H1 (cell line): ENCODE data around the gene ZNF516. TPM values are rescaled to one million over a fixed set of nuclear protein-coding genes. Genes with fewer than 3 reads are reported as not detected.

Source experiments
- CTCF ChIA-PET: fragments of 300-600 bp; sonication (Branson Sonifier 250); formaldehyde crosslinking; loops from one replicate; lab custom pipeline; 2021; ENCODE audit not compliant: partially characterized antibody; lab: Charles Lee
- POLR2A ChIA-PET: fragments of 300-600 bp; sonication (Branson Sonifier 250); formaldehyde crosslinking; loops from one replicate; lab custom pipeline; 2021; ENCODE audit warnings: inconsistent platforms; ENCODE audit not compliant: partially characterized antibody; lab: Charles Lee
- DNase-seq, 2 experiments: peaks; one replicate each; pipeline versions ENCODE4 v3.0.0 to v3.0.0-alpha.2; 2010 to 2022; ENCODE audit warnings: low spot score in 2 of 2, low read depth in 1 of 2, mixed read lengths in 1 of 2
- FAIRE-seq: peaks from 2 replicates; lab custom pipeline; 2011; peaks lifted over from hg19 to GRCh38; lab: Jason Lieb, UNC
- H2AFZ ChIP-seq: 2 replicates; pipeline ENCODE4 v1.8.1; 2012; ENCODE audit warnings: low read length, inconsistent platforms
- H2AK5ac ChIP-seq: 2 replicates; pipeline ENCODE4 v1.6.1; 2013; ENCODE audit warnings: low read depth, low read length
- H2BK120ac ChIP-seq: replicated peaks from 2 replicates; pipeline ENCODE3; 2013; ENCODE audit warnings: low read depth, low read length, inconsistent platforms
- H2BK12ac ChIP-seq: 2 replicates; pipeline ENCODE4 v1.6.1; 2013; ENCODE audit warnings: low read depth, low read length
- H2BK15ac ChIP-seq: 2 replicates; pipeline ENCODE4 v1.6.1; 2013; ENCODE audit warnings: low read length
- H2BK20ac ChIP-seq: 2 replicates; pipeline ENCODE4 v1.6.1; 2013; ENCODE audit warnings: low read length
- H2BK5ac ChIP-seq: 2 replicates; pipeline ENCODE4 v1.6.1; 2013; ENCODE audit warnings: low read depth, low read length
- H3K14ac ChIP-seq: 2 replicates; pipeline ENCODE4 v1.6.1; 2013; ENCODE audit warnings: inconsistent platforms; ENCODE audit not compliant: insufficient read length
- H3K18ac ChIP-seq: 2 replicates; pipeline ENCODE4 v1.6.1; 2013; ENCODE audit warnings: low read length; ENCODE audit errors: extremely low read depth
- H3K23ac ChIP-seq: 2 replicates; pipeline ENCODE4 v1.6.1; 2013; ENCODE audit warnings: inconsistent platforms; ENCODE audit not compliant: insufficient read length
- H3K23me2 ChIP-seq: 2 replicates; pipeline ENCODE4 v1.6.1; 2013; ENCODE audit warnings: low read depth, low read length
- H3K27ac ChIP-seq: 2 replicates; pipeline ENCODE4 v1.6.1; 2011; ENCODE audit warnings: low read depth, low read length, inconsistent platforms
- H3K27me3 ChIP-seq, 4 experiments: replicated peaks in 1 of 4; 1 replicate in 1 of 4; 2 replicates in 3 of 4; pipeline versions ENCODE4 v1.6.1 to v1.8.1; 2011 to 2013; ENCODE audit warnings: low read length in 3 of 4, mild to moderate bottlenecking in 3 of 4, inconsistent platforms in 2 of 4, mixed read lengths in 2 of 4, moderate library complexity in 1 of 4; ENCODE audit not compliant: control insufficient read depth in 3 of 4, insufficient read depth in 3 of 4; ENCODE audit errors: extremely low read depth in 1 of 4
- H3K36me3 ChIP-seq, 4 experiments: 2 replicates each; pipeline versions ENCODE4 v1.6.1 to v1.8.1; 2011 to 2013; ENCODE audit warnings: mild to moderate bottlenecking in 4 of 4, low read length in 3 of 4, moderate library complexity in 2 of 4, control low read depth in 1 of 4, inconsistent platforms in 1 of 4; ENCODE audit not compliant: insufficient read depth in 4 of 4, control insufficient read depth in 2 of 4
- H3K4ac ChIP-seq: replicated peaks from 2 replicates; pipeline ENCODE3; 2013; ENCODE audit warnings: low read length, low read depth, mixed read lengths, inconsistent platforms; ENCODE audit not compliant: insufficient read length
- H3K4me1 ChIP-seq, 4 experiments: replicated peaks in 1 of 4; 1 replicate in 1 of 4; 2 replicates in 3 of 4; pipeline versions ENCODE4 v1.6.1 to v1.8.1; 2011 to 2013; ENCODE audit warnings: low read length in 3 of 4, inconsistent platforms in 2 of 4, mixed read lengths in 1 of 4; ENCODE audit not compliant: insufficient read depth in 4 of 4, control insufficient read depth in 3 of 4
- H3K4me2 ChIP-seq, 2 experiments: 2 replicates each; pipeline versions ENCODE4 v1.6.1 to v1.8.1; 2011 to 2013; ENCODE audit warnings: low read depth in 2 of 2, low read length in 2 of 2, control low read depth in 1 of 2, inconsistent platforms in 1 of 2, mild to moderate bottlenecking in 1 of 2; ENCODE audit not compliant: insufficient read depth in 1 of 2
- H3K4me3 ChIP-seq, 4 experiments: fragments of 200-600, 300-600 bp in 1 of 4; sonication (generic), shearing (Covaris generic), sonication (Bioruptor Twin) in 1 of 4; 2 replicates each; pipeline versions ENCODE4 v1.5.1 to v1.8.1; 2011 to 2016; ENCODE audit warnings: low read length in 4 of 4, low read depth in 3 of 4, control low read depth in 2 of 4, inconsistent platforms in 2 of 4, mild to moderate bottlenecking in 2 of 4, mixed read lengths in 1 of 4, moderate library complexity in 1 of 4; ENCODE audit not compliant: insufficient read depth in 2 of 4; ENCODE audit errors: extremely low read depth in 1 of 4
- H3K56ac ChIP-seq: replicated peaks from 2 replicates; pipeline ENCODE3; 2013; ENCODE audit warnings: low read depth, mild to moderate bottlenecking, mixed read lengths, low read length, inconsistent platforms; ENCODE audit not compliant: insufficient read length
- H3K79me1 ChIP-seq: 2 replicates; pipeline ENCODE4 v1.6.1; 2013; ENCODE audit warnings: low read depth, low read length, control low read depth
- H3K79me2 ChIP-seq, 2 experiments: 2 replicates each; pipeline versions ENCODE4 v1.6.1 to v1.8.1; 2012 to 2013; ENCODE audit warnings: low read length in 2 of 2, mild to moderate bottlenecking in 2 of 2, inconsistent platforms in 1 of 2; ENCODE audit not compliant: insufficient read depth in 2 of 2, control insufficient read depth in 1 of 2
- H3K9ac ChIP-seq, 4 experiments: replicated peaks in 1 of 4; 1 replicate in 1 of 4; 2 replicates in 3 of 4; pipeline versions ENCODE4 v1.6.1 to v1.8.1; 2011 to 2013; ENCODE audit warnings: low read depth in 3 of 4, low read length in 3 of 4, control low read depth in 2 of 4, mild to moderate bottlenecking in 2 of 4, moderate library complexity in 2 of 4, inconsistent platforms in 1 of 4; ENCODE audit errors: extremely low read depth in 1 of 4
- H3K9me3 ChIP-seq, 2 experiments: 2 replicates each; pipeline versions ENCODE4 v1.6.1 to v1.8.1; 2012 to 2013; ENCODE audit warnings: mild to moderate bottlenecking in 2 of 2, moderate library complexity in 2 of 2, control low read depth in 1 of 2, inconsistent platforms in 1 of 2, low read depth in 1 of 2, low read length in 1 of 2, mixed read lengths in 1 of 2; ENCODE audit not compliant: insufficient read depth in 2 of 2
- H4K20me1 ChIP-seq, 2 experiments: replicated peaks in 1 of 2; 2 replicates each; pipeline versions ENCODE3 to v1.8.1; 2011 to 2013; ENCODE audit warnings: inconsistent platforms in 2 of 2, low read length in 2 of 2, mild to moderate bottlenecking in 1 of 2; ENCODE audit not compliant: insufficient read depth in 2 of 2, control insufficient read depth in 1 of 2
- H4K5ac ChIP-seq: 2 replicates; pipeline ENCODE4 v1.6.1; 2013; ENCODE audit warnings: low read length, low read depth, mixed read lengths, inconsistent platforms; ENCODE audit not compliant: insufficient read length
- H4K8ac ChIP-seq: 2 replicates; pipeline ENCODE4 v1.8.0; 2013; ENCODE audit warnings: mild to moderate bottlenecking, moderate library complexity, low read length, inconsistent platforms; ENCODE audit not compliant: insufficient read depth; ENCODE audit errors: extremely low read depth
- H4K91ac ChIP-seq: replicated peaks from 2 replicates; pipeline ENCODE3; 2013; ENCODE audit warnings: low read length, mixed read lengths, inconsistent platforms; ENCODE audit not compliant: insufficient read length
- ASH2L ChIP-seq: fragments of 200-600, 300-600 bp; sonication (generic); IDR thresholded peaks from one replicate; pipeline ENCODE4 v1.7.1; 2017; ENCODE audit warnings: low read length
- BCL11A ChIP-seq, 2 experiments: IDR thresholded peaks; one replicate each; pipeline ENCODE4 v1.6.1; 2011; ENCODE audit warnings: low read depth in 2 of 2, low read length in 2 of 2, mild to moderate bottlenecking in 2 of 2
- CHD2 ChIP-seq: IDR thresholded peaks from 2 replicates; pipeline ENCODE4 v1.6.1; 2012; ENCODE audit warnings: low read length, improper control_type of control experiment
- HDAC2 ChIP-seq, 2 experiments: fragments of 300-600 bp in 1 of 2; sonication (generic) in 1 of 2; IDR thresholded peaks; 2 replicates each; pipeline ENCODE4 v1.6.1; 2011 to 2012; ENCODE audit warnings: low read depth in 2 of 2, low read length in 2 of 2, mild to moderate bottlenecking in 2 of 2, moderate library complexity in 2 of 2, borderline replicate concordance in 1 of 2, inconsistent platforms in 1 of 2
- HDAC6 ChIP-seq: IDR thresholded peaks from one replicate; pipeline ENCODE4 v1.7.1; 2012; ENCODE audit warnings: low read depth, mild to moderate bottlenecking, inconsistent platforms, low read length, moderate library complexity
- JUN ChIP-seq: IDR thresholded peaks from 2 replicates; pipeline ENCODE4 v1.6.1; 2011; ENCODE audit warnings: low read depth, mild to moderate bottlenecking, improper control_type of control experiment, low read length
- NRF1 ChIP-seq: IDR thresholded peaks from 2 replicates; pipeline ENCODE4 v1.6.1; 2011; ENCODE audit warnings: mild to moderate bottlenecking, low read depth, low read length, improper control_type of control experiment
- RBBP5 ChIP-seq: IDR thresholded peaks from 2 replicates; pipeline ENCODE4 v1.7.1; 2012; ENCODE audit warnings: low read depth, mild to moderate bottlenecking, inconsistent platforms, low read length, moderate library complexity, borderline replicate concordance
- SAP30 ChIP-seq: fragments of 300-600 bp; sonication (generic); IDR thresholded peaks from 2 replicates; pipeline ENCODE4 v1.7.1; 2012; ENCODE audit warnings: low read length, moderate library complexity, mild to moderate bottlenecking, inconsistent platforms; ENCODE audit not compliant: insufficient read depth, insufficient replicate concordance
- TBP ChIP-seq: IDR thresholded peaks from 2 replicates; pipeline ENCODE4 v1.6.1; 2011; ENCODE audit warnings: low read depth, low read length, improper control_type of control experiment
- YY1 ChIP-seq: IDR thresholded peaks from 2 replicates; pipeline ENCODE4 v1.6.1; 2011; ENCODE audit warnings: low read depth, mild to moderate bottlenecking, low read length
- WGBS, 2 experiments: shearing (Covaris generic) in 1 of 2; methylation state at CpG; one replicate each; pipeline versions ENCODE4 v1.1.6 to v1.1.7; 2013 to 2015; ENCODE audit warnings: low lambda C conversion rate in 2 of 2, mixed read lengths in 2 of 2, inconsistent platforms in 1 of 2, low coverage in 1 of 2, missing lambda C conversion rate in 1 of 2; ENCODE audit not compliant: insufficient replicate concordance in 2 of 2, insufficient coverage in 1 of 2, insufficient read length in 1 of 2; ENCODE audit errors: extremely low coverage in 1 of 2, missing lambda C conversion rate in 1 of 2; 5-methylcytosine and 5-hydroxymethylcytosine counted together
- polyA plus RNA-seq, 7 experiments: library from polyadenylated mRNA; depleted of rRNA in 3 of 7; stranded (reverse) in 5 of 7; unstranded in 2 of 7; fragments of >200 nt in 5 of 7; fragments of 200-250 nt in 2 of 7; gene quantifications; 1 replicate in 5 of 7; 2 replicates in 1 of 7; 4 replicates in 1 of 7; pipeline versions ENCODE4 v1.2.1 to v1.2.3, GENCODE V29; 2011 to 2013; ENCODE audit warnings: missing spikeins in 2 of 7, mixed read lengths in 2 of 7
- total RNA-seq: library from RNA; stranded (reverse); fragmentation: NEBNext Ultra II Directional; extraction: Animal tissue kit (Norgen Biotek cat#: 25700); gene quantifications from 2 replicates; pipeline ENCODE4 v1.2.1, GENCODE V29; 2021
- TF ChIP-seq, protein P1 (sequence below): IDR thresholded peaks from 2 replicates; pipeline ENCODE4 v1.6.1; 2012; ENCODE audit warnings: inconsistent platforms

ZNF516 gene
- total and polyA plus RNA-seq, 2 of the 8 experiments (the other 6 are each of a cell fraction or from before 2014, with no cell fraction given) = 7.3 to 17.0 TPM

DNA sequence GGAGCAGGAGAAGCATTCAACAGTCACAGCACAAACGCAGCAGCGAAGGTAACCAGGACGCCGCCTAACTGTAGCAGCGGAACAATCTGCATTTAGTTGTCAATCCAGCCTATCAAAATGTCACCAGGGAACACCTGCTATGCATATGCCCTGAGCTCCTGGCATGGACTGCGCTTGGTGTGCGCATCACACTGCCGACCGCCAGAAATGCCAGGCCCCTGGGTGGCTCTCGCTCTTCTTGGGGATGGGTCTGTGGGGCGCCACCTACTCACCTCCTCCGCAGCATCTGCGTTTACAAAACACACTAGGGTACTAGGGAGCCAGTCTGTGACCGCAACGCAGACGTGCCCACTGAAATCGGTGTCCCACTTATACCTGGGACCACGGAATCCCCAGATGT lies 31.7 kb downstream of the ZNF516 start:
- Histone ChIP-seq H3K23me2 (no peaks in the 10 kb centered on the region), H3K79me1 (peaks cover 3% of the 10 kb centered on the region), H3K56ac (peak overlapping the region; percentile 22), H2AFZ (no peak overlapping the region), H2AK5ac (no peak overlapping the region), H3K4me1 (peaks cover 0 to 2% (median 0%) of the 10 kb centered on the region in 4 experiments; a peak in 1 of 7 replicates), H2BK120ac (no peak overlapping the region), H3K36me3 (peaks cover 0 to 5% (median under 1%) of the 10 kb centered on the region in 4 experiments; a peak in 1 of 8 replicates), H3K79me2 (peaks cover 0 to 4% of the 10 kb centered on the region in 2 experiments; a peak in 1 of 4 replicates), H2BK12ac (no peak overlapping the region), H3K9me3 (no peaks in the 10 kb centered on the region), H3K4me3 (no peak overlapping the region), H3K18ac (no peak overlapping the region), H2BK15ac (no peak overlapping the region), H4K91ac (no peak overlapping the region), H3K4me2 (no peak overlapping the region), H2BK20ac (no peak overlapping the region), H4K5ac (no peak overlapping the region), H3K27me3 (no peaks in the 10 kb centered on the region), H3K14ac (no peak overlapping the region), H4K20me1 (peaks cover 0 to 15% of the 10 kb centered on the region in 2 experiments), H3K4ac (no peak overlapping the region), H4K8ac (peak overlapping the region; percentile 29; the same call in 1 of the 2 replicates), H3K9ac (no peak overlapping the region), H3K27ac (no peak overlapping the region), H2BK5ac (no peak overlapping the region), H3K23ac (no peak overlapping the region)
- WGBS, 2 experiments = 85% methylated on average over 18 of the region's 18 CpGs; no CpG with 5 or more reads in 1 of the 2 experiments
- TF ChIP-seq NRF1 (no peak), TBP (no peak), HDAC2 (IDR thresholded peaks at IDR 0.05; ENCODE audit: borderline replicate concordance in 1 of 2, low read depth in 2 of 2, low read length in 2 of 2) (no peak), YY1 (no peak), BCL11A (IDR thresholded peaks at IDR 0.05; ENCODE audit: low read depth in 2 of 2, low read length in 2 of 2) (no peak), RBBP5 (no peak), JUN (no peak), CHD2 (no peak), SAP30 (no peak), HDAC6 (no peak), ASH2L (no peak)
- TF ChIP-seq, protein P1, sequence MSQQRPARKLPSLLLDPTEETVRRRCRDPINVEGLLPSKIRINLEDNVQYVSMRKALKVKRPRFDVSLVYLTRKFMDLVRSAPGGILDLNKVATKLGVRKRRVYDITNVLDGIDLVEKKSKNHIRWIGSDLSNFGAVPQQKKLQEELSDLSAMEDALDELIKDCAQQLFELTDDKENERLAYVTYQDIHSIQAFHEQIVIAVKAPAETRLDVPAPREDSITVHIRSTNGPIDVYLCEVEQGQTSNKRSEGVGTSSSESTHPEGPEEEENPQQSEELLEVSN = no peak
- CTCF ChIA-PET = interaction anchor here (0.7 to 4.4 kb wide), 7 partner anchors 9 to 229 kb away, joined by 3 to 25 read pairs (median 3); no protein-coding TSS in a partner anchor
- POLR2A ChIA-PET = no interaction called here
- FAIRE-seq (no peak), DNase-seq (no peak)
